GM12892 (cell line): ENCODE data around the gene SMDT1.

Experiments used
- POLR2A ChIP-seq: IDR thresholded peaks from 2 replicates; pipeline ENCODE4 v1.6.1; 2011; ENCODE audit warnings: low read depth, low read length, control low read depth
- TAF1 ChIP-seq: IDR thresholded peaks from 2 replicates; pipeline ENCODE4 v1.6.1; 2011; ENCODE audit warnings: low read depth, mild to moderate bottlenecking, control low read depth, low read length, borderline replicate concordance

DNA sequence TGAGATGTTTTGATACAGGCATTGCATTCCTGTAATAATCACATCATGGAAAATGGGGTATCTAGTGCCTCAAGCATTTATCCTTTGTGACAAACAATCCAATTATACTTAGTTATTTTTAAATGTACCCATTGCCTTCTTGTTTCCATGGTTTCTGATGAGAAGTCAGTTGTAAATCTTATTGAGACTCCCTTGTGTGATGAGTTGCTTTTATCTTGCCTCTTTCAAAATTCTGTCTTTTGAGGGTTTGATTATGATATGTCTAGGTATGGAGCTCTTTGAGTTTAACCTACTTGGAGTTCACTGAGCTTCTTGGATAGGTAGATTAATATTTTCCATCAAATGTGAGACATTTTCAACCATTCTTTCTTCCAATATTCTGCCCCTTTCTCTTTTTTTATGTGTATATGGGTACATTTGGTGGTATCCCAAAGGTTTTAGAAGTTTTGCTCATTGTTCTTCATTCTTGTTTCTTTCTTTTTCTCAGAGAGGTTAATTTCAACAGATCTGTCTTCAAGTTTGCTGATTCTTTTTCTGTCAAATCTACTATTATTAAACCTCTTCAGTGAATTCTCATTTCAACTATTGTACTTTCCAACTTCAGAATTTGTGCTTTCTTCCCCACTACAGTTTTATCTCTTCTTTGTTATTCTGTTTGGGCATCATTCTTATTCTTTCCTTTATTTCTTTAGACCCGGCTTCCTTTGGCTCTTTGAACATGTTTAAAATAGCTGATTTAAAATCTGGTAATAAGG is 22.6 kb upstream of the SMDT1 start:
- TF ChIP-seq TAF1 = no peak
- no peak for TF ChIP-seq POLR2A
